ENCODE results near the gene OSTN. TPM values are rescaled to one million over a fixed set of nuclear protein-coding genes. Genes with fewer than 3 reads are reported as not detected.

The OSTN gene
- polyA plus RNA-seq, 1 of the 3 experiments (the other 2 are of a cell fraction): 0.02 TPM

DNA sequence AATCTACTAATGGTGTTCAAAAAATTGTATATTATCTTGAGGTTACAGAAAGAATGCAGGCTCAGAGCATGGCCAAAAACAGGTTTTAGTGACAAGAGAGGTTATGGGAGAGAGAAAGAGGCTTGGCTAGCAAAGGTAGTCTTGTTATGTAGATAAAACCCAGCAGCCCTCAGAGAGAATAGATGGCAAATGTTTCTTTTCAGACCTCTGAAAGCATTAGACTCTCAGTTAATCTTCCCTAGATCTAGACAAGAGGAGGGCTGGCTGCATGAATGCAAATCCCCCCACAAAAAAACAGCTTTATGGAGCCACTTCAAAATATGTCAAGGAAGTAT is 62.2 kb downstream of the OSTN start:
- Histone ChIP-seq H3K4me1 (ENCODE audit: control insufficient read depth in 1 of 2, insufficient read depth in 2 of 2, low read depth in 1 of 2, low read length in 1 of 2) (no peaks in the 10 kb centered on the region), H3K79me2 (ENCODE audit: insufficient read depth) (no peaks in the 10 kb centered on the region), H3K36me3 (replicated peaks in 1 of 2; ENCODE audit: control insufficient read depth in 1 of 2, insufficient read depth in 2 of 2, low read length in 1 of 2) (no peaks in the 10 kb centered on the region), H2AFZ (ENCODE audit: low read depth) (no peak overlapping the region), H4K20me1 (ENCODE audit: insufficient read depth) (no peaks in the 10 kb centered on the region), H3K4me3 (ENCODE audit: low read depth in 2 of 2, low read length in 1 of 2) (no peak overlapping the region), H3K9ac (no peak overlapping the region), H3F3A (replicated peaks; ENCODE audit: insufficient read depth) (no peaks in the 10 kb centered on the region), H3K9me2 (no peaks in the 10 kb centered on the region), H3K27ac (ENCODE audit: low read depth in 2 of 2, low read length in 1 of 2) (no peak overlapping the region), H3K4me2 (no peak overlapping the region), H3K9me3 (no peaks in the 10 kb centered on the region), H3K27me3 (ENCODE audit: insufficient read depth) (no peaks in the 10 kb centered on the region)
- DNase-seq: no peak
- CTCF ChIA-PET: interaction anchor here (0.6 kb wide), 1 partner anchor 24 kb away, joined by 4 read pairs; no protein-coding TSS in a partner anchor
- TF ChIP-seq GATA2 (CRISPR knock-in tag; IDR thresholded peaks at IDR 0.05) (no peak), RAD21 (IDR thresholded peaks at IDR 0.05; ENCODE audit: low read length) (no peak), CHD2 (IDR thresholded peaks at IDR 0.05; ENCODE audit: low read length, partially characterized antibody) (no peak), FOSL2 (IDR thresholded peaks at IDR 0.05; ENCODE audit: borderline replicate concordance, low read depth) (no peak), JUND (IDR thresholded peaks at IDR 0.05) (no peak), SIN3A (IDR thresholded peaks at IDR 0.05; ENCODE audit: borderline replicate concordance, low read depth, low read length) (no peak), ELF1 (IDR thresholded peaks at IDR 0.05) (no peak), IRF3 (IDR thresholded peaks at IDR 0.05; ENCODE audit: low read depth, low read length) (no peak), FOXM1 (IDR thresholded peaks at IDR 0.05; ENCODE audit: low read depth) (no peak)
- TF ChIP-seq, protein P1, sequence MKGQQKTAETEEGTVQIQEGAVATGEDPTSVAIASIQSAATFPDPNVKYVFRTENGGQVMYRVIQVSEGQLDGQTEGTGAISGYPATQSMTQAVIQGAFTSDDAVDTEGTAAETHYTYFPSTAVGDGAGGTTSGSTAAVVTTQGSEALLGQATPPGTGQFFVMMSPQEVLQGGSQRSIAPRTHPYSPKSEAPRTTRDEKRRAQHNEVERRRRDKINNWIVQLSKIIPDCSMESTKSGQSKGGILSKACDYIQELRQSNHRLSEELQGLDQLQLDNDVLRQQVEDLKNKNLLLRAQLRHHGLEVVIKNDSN (IDR thresholded peaks at IDR 0.05; ENCODE audit: borderline replicate concordance, low read depth): no peak
- POLR2A ChIA-PET: no interaction called here

- POLR2A ChIA-PET: no interaction called here
- no peaks in the 10 kb centered on the region for H3K4me1 ChIP-seq (ENCODE audit: control insufficient read depth in 1 of 2, insufficient read depth in 2 of 2, low read depth in 1 of 2, low read length in 1 of 2)
- H3F3A ChIP-seq (replicated peaks; ENCODE audit: insufficient read depth): no peaks in the 10 kb centered on the region
- no peak overlapping the region for H3K27ac ChIP-seq (ENCODE audit: low read depth in 2 of 2, low read length in 1 of 2)
- H3K4me3 ChIP-seq (ENCODE audit: low read depth in 2 of 2, low read length in 1 of 2): no peak overlapping the region
- no peak for DNase-seq
- H3K9me2 ChIP-seq: no peaks in the 10 kb centered on the region
- 5% methylated on average over 1 of the region's 1 CpG for WGBS (ENCODE audit: low lambda C conversion rate)
- H3K79me2 ChIP-seq (ENCODE audit: insufficient read depth): no peaks in the 10 kb centered on the region
- H2AFZ ChIP-seq (ENCODE audit: low read depth): peak overlapping the region; percentile 57
- CTCF ChIA-PET: no interaction called here
- no peaks in the 10 kb centered on the region for H4K20me1 ChIP-seq (ENCODE audit: insufficient read depth)
- H3K36me3 ChIP-seq (replicated peaks in 1 of 2; ENCODE audit: control insufficient read depth in 1 of 2, insufficient read depth in 2 of 2, low read length in 1 of 2): no peaks in the 10 kb centered on the region
- TF ChIP-seq TEAD4 (IDR thresholded peaks at IDR 0.05; ENCODE audit: borderline replicate concordance, insufficient read depth) (no peak), TAF1 (IDR thresholded peaks at IDR 0.05; ENCODE audit: borderline replicate concordance, low read depth, low read length) (no peak), EP300 (IDR thresholded peaks at IDR 0.05; ENCODE audit: borderline replicate concordance in 1 of 2, low read depth in 1 of 2, low read length in 1 of 2) (no peak), FOXM1 (IDR thresholded peaks at IDR 0.05; ENCODE audit: low read depth) (no peak), POLR2AphosphoS5 (IDR thresholded peaks at IDR 0.05; ENCODE audit: low read depth, low read length) (no peak), MAX (IDR thresholded peaks at IDR 0.05; ENCODE audit: low read depth) (no peak), MEF2A (IDR thresholded peaks at IDR 0.05; ENCODE audit: borderline replicate concordance, low read depth) (no peak), REST (IDR thresholded peaks at IDR 0.05; ENCODE audit: low read depth, low read length) (no peak), RAD21 (IDR thresholded peaks at IDR 0.05; ENCODE audit: low read length) (no peak), RFX5 (IDR thresholded peaks at IDR 0.05; ENCODE audit: low read length) (no peak)
- H3K9me3 ChIP-seq: no peaks in the 10 kb centered on the region
- H3K27me3 ChIP-seq (ENCODE audit: insufficient read depth): no peaks in the 10 kb centered on the region
- peak overlapping the region; percentile 62; the same call in 1 of the 2 replicates for H3K4me2 ChIP-seq
- no peak overlapping the region for H3K9ac ChIP-seq
These were observed 63.6 kb downstream of the OSTN start for GRCh38 chr3:191262650-191263049.
